MCF 10A (cell line): ENCODE data around the gene LMLN. TPM values are rescaled to one million over a fixed set of nuclear protein-coding genes. Genes with fewer than 3 reads are reported as not detected.

Experiments
- BruUV-seq: library from RNA; stranded (reverse); fragments of 400-500 nt; replicated peaks from 2 replicates; lab custom pipeline; 2021; lab: Mats Ljungman, UMichigan
- CTCF ChIA-PET: fragments of 300-600 bp; sonication (Branson Sonifier 250); formaldehyde crosslinking; extraction: SDS; loops from one replicate; lab custom pipeline; 2021; ENCODE audit warnings: antibody characterized with exemption, inconsistent platforms; lab: Yijun Ruan, JAX
- POLR2A ChIA-PET: fragments of 300-600, 350-650 bp; sonication (Branson Sonifier 250); formaldehyde crosslinking; extraction: SDS; loops from one replicate; lab custom pipeline; 2020; ENCODE audit warnings: antibody characterized with exemption, inconsistent platforms; lab: Yijun Ruan, JAX
- DNase-seq: peaks from one replicate; pipeline ENCODE4 v3.0.0-alpha.2; 2018; ENCODE audit not compliant: unreplicated experiment
- H3K27ac Mint-ChIP-seq: one replicate; pipeline ENCODE4 v1.8.0; 2022; ENCODE audit warnings: mild to moderate bottlenecking, low read depth, mixed read lengths; ENCODE audit not compliant: unreplicated experiment
- H3K27me3 Mint-ChIP-seq: one replicate; pipeline ENCODE4 v1.8.0; 2022; ENCODE audit warnings: mixed read lengths; ENCODE audit not compliant: insufficient read depth, unreplicated experiment
- H3K36me3 Mint-ChIP-seq: one replicate; pipeline ENCODE4 v1.8.0; 2022; ENCODE audit warnings: mild to moderate bottlenecking, moderate library complexity, mixed read lengths; ENCODE audit not compliant: insufficient read depth, unreplicated experiment
- H3K4me1 Mint-ChIP-seq: one replicate; pipeline ENCODE4 v1.8.0; 2022; ENCODE audit warnings: mixed read lengths; ENCODE audit not compliant: insufficient read depth, unreplicated experiment
- H3K4me3 Mint-ChIP-seq: one replicate; pipeline ENCODE4 v1.8.0; 2022; ENCODE audit warnings: mild to moderate bottlenecking, moderate library complexity, mixed read lengths; ENCODE audit not compliant: unreplicated experiment
- H3K9me3 Mint-ChIP-seq: one replicate; pipeline ENCODE4 v1.8.0; 2022; ENCODE audit warnings: mixed read lengths; ENCODE audit not compliant: unreplicated experiment
- intact Hi-C: fragments of 100-400 bp; cut with micrococcal nuclease; formaldehyde crosslinking; loops from 2 replicates; pipeline ENCODE4 v1.14.1; 2022
- total RNA-seq: library from RNA; stranded (reverse); gene quantifications from 2 replicates; pipeline ENCODE4 v1.2.3, GENCODE V29; 2022
- TF ChIP-seq, protein P1 (sequence below): fragments of 200-600 bp; IDR thresholded peaks from one replicate; pipeline ENCODE4 v1.8.0; 2022; ENCODE audit warnings: antibody characterized with exemption, mild to moderate bottlenecking; ENCODE audit not compliant: unreplicated experiment

Gene LMLN
- total RNA-seq, 1 experiment from 2014 or later: 8.0 TPM

DNA sequence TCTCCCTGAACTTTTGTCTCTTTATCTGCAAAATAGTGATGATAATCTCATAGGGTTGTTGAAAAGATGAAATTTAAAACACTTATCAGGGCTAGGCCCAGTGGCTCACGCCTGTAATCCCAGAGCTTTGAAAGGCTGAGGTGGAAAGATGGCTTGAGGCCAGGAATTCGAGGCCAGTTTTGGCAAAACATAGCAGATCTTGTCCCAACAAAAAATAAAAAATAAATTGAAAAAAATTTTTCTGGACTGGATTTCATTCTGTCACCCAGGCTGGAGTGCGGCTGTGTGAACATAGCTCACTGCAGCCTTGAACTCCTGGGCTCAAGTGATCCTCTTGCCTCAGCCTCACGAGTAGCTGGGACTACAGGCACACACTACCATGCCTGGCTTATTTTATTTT lies 29.6 kb downstream of the LMLN start:
- DNase-seq: no peak
- Mint-ChIP-seq H3K27me3 (no peaks in the 10 kb centered on the region), H3K27ac (no peak overlapping the region), H3K9me3 (no peaks in the 10 kb centered on the region), H3K4me1 (no peaks in the 10 kb centered on the region), H3K36me3 (peaks cover 31% of the 10 kb centered on the region), H3K4me3 (no peak overlapping the region)
- POLR2A ChIA-PET: no interaction called here
- no TSS peak for BruUV-seq
- TF ChIP-seq, protein P1, sequence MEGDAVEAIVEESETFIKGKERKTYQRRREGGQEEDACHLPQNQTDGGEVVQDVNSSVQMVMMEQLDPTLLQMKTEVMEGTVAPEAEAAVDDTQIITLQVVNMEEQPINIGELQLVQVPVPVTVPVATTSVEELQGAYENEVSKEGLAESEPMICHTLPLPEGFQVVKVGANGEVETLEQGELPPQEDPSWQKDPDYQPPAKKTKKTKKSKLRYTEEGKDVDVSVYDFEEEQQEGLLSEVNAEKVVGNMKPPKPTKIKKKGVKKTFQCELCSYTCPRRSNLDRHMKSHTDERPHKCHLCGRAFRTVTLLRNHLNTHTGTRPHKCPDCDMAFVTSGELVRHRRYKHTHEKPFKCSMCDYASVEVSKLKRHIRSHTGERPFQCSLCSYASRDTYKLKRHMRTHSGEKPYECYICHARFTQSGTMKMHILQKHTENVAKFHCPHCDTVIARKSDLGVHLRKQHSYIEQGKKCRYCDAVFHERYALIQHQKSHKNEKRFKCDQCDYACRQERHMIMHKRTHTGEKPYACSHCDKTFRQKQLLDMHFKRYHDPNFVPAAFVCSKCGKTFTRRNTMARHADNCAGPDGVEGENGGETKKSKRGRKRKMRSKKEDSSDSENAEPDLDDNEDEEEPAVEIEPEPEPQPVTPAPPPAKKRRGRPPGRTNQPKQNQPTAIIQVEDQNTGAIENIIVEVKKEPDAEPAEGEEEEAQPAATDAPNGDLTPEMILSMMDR: no peak
- intact Hi-C loops: no loop called here
- CTCF ChIA-PET: interaction anchor here (2.2 kb wide), 1 partner anchor 8 kb away, joined by 4 read pairs; no protein-coding TSS in a partner anchor

DNA sequence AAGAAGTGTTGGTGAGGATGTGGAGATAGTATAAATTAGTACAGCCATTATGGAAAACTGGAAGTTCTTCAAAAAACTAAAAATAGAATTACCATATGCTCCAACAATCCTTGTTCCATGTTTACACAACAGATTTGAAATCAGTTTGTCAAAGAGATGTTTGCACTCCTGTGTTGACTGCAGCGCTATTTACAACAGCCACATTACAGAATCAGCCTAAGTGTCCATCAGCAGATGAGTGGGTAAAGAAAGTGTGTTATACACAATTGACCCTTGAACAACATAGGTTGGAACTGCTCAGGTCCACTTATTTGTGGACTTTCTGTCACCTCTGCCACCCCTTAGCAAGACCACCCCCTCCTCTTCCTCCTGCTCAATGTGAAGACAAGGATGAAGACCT lies 34.7 kb downstream of the LMLN start:
- Mint-ChIP-seq H3K27ac (no peak overlapping the region), H3K4me1 (no peaks in the 10 kb centered on the region), H3K4me3 (no peak overlapping the region), H3K27me3 (no peaks in the 10 kb centered on the region), H3K9me3 (no peaks in the 10 kb centered on the region), H3K36me3 (peaks cover 34% of the 10 kb centered on the region)
- ChIA-PET POLR2A (no interaction called here), CTCF (no interaction called here)
- BruUV-seq: no TSS peak
- intact Hi-C loops: no loop called here
- TF ChIP-seq, protein P1: no peak
- no peak for DNase-seq

GRCh38 chr3:197996855-197997254 lies 36.8 kb downstream of the LMLN start:
- Mint-ChIP-seq H3K4me3 (no peak overlapping the region), H3K4me1 (no peaks in the 10 kb centered on the region), H3K9me3 (no peaks in the 10 kb centered on the region), H3K27ac (no peak overlapping the region), H3K36me3 (peaks cover 27% of the 10 kb centered on the region), H3K27me3 (no peaks in the 10 kb centered on the region)
- TF ChIP-seq, protein P1: no peak
- no peak for DNase-seq
- ChIA-PET CTCF (interaction anchor here (0.7 kb wide), 1 partner anchor 45 kb away, joined by 3 read pairs; no protein-coding TSS in a partner anchor), POLR2A (no interaction called here)
- no TSS peak for BruUV-seq
- intact Hi-C loops: no loop called here

DNA sequence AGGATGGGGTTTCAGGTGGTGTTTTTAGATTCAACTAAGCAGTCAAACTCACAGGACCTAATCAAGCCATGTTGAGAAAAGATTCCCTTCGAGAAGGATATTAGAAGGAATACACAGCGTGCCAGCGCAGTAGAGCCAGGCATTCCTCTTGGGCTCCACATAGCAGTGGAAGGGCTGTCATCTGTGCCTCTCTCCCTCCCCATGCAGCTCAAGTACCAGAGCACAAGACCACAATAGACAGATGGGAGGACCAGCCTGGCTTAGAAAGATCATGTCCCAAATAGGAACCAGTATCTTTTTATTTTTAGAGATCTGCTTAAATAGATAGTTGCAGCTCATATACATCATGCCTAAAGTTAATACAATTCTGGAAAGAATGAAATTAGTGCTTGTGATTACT lies 37.9 kb downstream of the LMLN start:
- ChIA-PET CTCF (interaction anchor here (0.7 to 1.1 kb wide), 2 partner anchors 10 to 81 kb away, joined by 3 to 4 read pairs; no protein-coding TSS in a partner anchor), POLR2A (interaction anchor here (0.6 kb wide), 1 partner anchor 82 kb away, joined by 3 read pairs; no protein-coding TSS in a partner anchor)
- peaks cover 18% of the 10 kb centered on the region for H3K36me3 Mint-ChIP-seq

More for the DNA sequence above, 37.9 kb downstream of the LMLN start:
- H3K4me3 Mint-ChIP-seq: no peak overlapping the region
- BruUV-seq: no TSS peak
- H3K4me1 Mint-ChIP-seq: no peaks in the 10 kb centered on the region
- intact Hi-C loops: no loop called here
- TF ChIP-seq, protein P1: no peak
- DNase-seq: no peak
- no peak overlapping the region for H3K27ac Mint-ChIP-seq
- H3K27me3 Mint-ChIP-seq: no peaks in the 10 kb centered on the region
- H3K9me3 Mint-ChIP-seq: no peaks in the 10 kb centered on the region
